AG20443 (cell line): ENCODE measurements around the gene DEPP1.

Source experiments
- DNase-seq: peaks from one replicate; pipeline ENCODE4 v3.0.0; 2012; ENCODE audit warnings: low spot score, mixed read lengths

Gene DEPP1

GRCh38 chr10:44954962-44955361 is 23.6 kb downstream of the DEPP1 start:
- no peak for DNase-seq

- no peak for DNase-seq
These were observed 24.6 kb downstream of the DEPP1 start for GRCh38 chr10:44954042-44954441.

GRCh38 chr10:44952779-44953231 is 25.8 kb downstream of the DEPP1 start:
- no peak for DNase-seq

- DNase-seq, result no peak
These were observed 26.9 kb downstream of the DEPP1 start for GRCh38 chr10:44951576-44952226.

- no peak for DNase-seq
These were observed 28.0 kb downstream of the DEPP1 start for GRCh38 chr10:44950326-44951225.

- no peak for DNase-seq
These were observed 28.7 kb downstream of the DEPP1 start for GRCh38 chr10:44949915-44950314.

- no peak for DNase-seq
These were observed 29.3 kb downstream of the DEPP1 start for GRCh38 chr10:44949127-44949802.

- no peak for DNase-seq
These were observed 30.0 kb downstream of the DEPP1 start for GRCh38 chr10:44948642-44949041.

GRCh38 chr10:44947371-44948152 is 31.0 kb downstream of the DEPP1 start:
- no peak for DNase-seq

- no peak for DNase-seq
These were observed 32.4 kb downstream of the DEPP1 start for GRCh38 chr10:44946205-44946604.

GRCh38 chr10:44944354-44944753 is 34.3 kb downstream of the DEPP1 start:
- no peak for DNase-seq

- DNase-seq, result no peak
These were observed 38.8 kb downstream of the DEPP1 start for GRCh38 chr10:44939691-44940401.

GRCh38 chr10:44938956-44939355 is 39.7 kb downstream of the DEPP1 start:
- DNase-seq, result no peak

- DNase-seq, result no peak
These were observed 41.2 kb downstream of the DEPP1 start for GRCh38 chr10:44937196-44938005.

- no peak for DNase-seq
These were observed 42.2 kb downstream of the DEPP1 start for GRCh38 chr10:44936314-44936975.

GRCh38 chr10:44935966-44936295 is 42.7 kb downstream of the DEPP1 start:
- DNase-seq, result no peak

GRCh38 chr10:44935201-44935965 is 43.2 kb downstream of the DEPP1 start:
- DNase-seq, result peak; percentile 82

GRCh38 chr10:44934416-44935200 is 44.0 kb downstream of the DEPP1 start:
- DNase-seq, result no peak
